HEK293 (cell line): ENCODE data around the gene EN1.

ENCODE experiments used
- CTCF ChIA-PET: fragments of 350-600 bp; formaldehyde crosslinking; extraction: SDS; loops from one replicate; lab custom pipeline; 2021; ENCODE audit warnings: antibody characterized with exemption; lab: Yijun Ruan, JAX
- POLR2A ChIA-PET: fragments of 300-600 bp; formaldehyde crosslinking; extraction: SDS; loops from one replicate; lab custom pipeline; 2020; ENCODE audit warnings: antibody characterized with exemption, inconsistent platforms; lab: Yijun Ruan, JAX
- H3K27ac ChIP-seq: fragments of 200-500 bp; sonication (Bioruptor generic); 2 replicates; pipeline ENCODE4 v1.5.1; 2014; ENCODE audit warnings: low read depth, low read length, control low read depth, inconsistent platforms; ENCODE audit errors: extremely low read depth
- H3K36me3 ChIP-seq, 2 experiments: fragments of 200-500 bp in 1 of 2; sonication (Bioruptor generic) in 1 of 2; 1 replicate in 1 of 2; 2 replicates in 1 of 2; pipeline ENCODE4 v1.5.1; 2014 to 2017; ENCODE audit warnings: inconsistent platforms in 2 of 2, low read length in 2 of 2; ENCODE audit not compliant: control insufficient read depth in 2 of 2, insufficient read depth in 1 of 2
- H3K4me1 ChIP-seq: fragments of 200-500 bp; sonication (Bioruptor generic); 2 replicates; pipeline ENCODE4 v1.5.1; 2014; ENCODE audit warnings: mild to moderate bottlenecking, low read length, inconsistent platforms; ENCODE audit not compliant: control insufficient read depth, insufficient read depth
- H3K4me3 ChIP-seq: 2 replicates; pipeline ENCODE4 v1.5.1; 2011; ENCODE audit warnings: low read depth, mild to moderate bottlenecking, control low read depth, low read length, moderate library complexity
- H3K9me3 ChIP-seq: fragments of 200-500 bp; sonication (Bioruptor generic); 2 replicates; pipeline ENCODE4 v1.5.1; 2014; ENCODE audit warnings: low read depth, low read length, inconsistent platforms; ENCODE audit not compliant: control insufficient read depth, insufficient read depth
- BCL11A ChIP-seq: fragments of 450-650 bp; formaldehyde crosslinking; IDR thresholded peaks from 2 replicates; pipeline ENCODE4 v1.5.1; 2016; ENCODE audit warnings: low read depth, missing biosample characterization, missing genetic modification characterization
- BCL6B ChIP-seq: fragments of 450-650 bp; formaldehyde crosslinking; IDR thresholded peaks from 2 replicates; pipeline ENCODE4 v1.5.1; 2017; ENCODE audit warnings: missing biosample characterization, missing genetic modification characterization
- GLIS2 ChIP-seq: fragments of 450-650 bp; formaldehyde crosslinking; IDR thresholded peaks from 2 replicates; pipeline ENCODE4 v1.5.1; 2016; ENCODE audit warnings: missing biosample characterization, missing genetic modification characterization
- IKZF3 ChIP-seq: fragments of 450-650 bp; IDR thresholded peaks from 2 replicates; pipeline ENCODE4 v1.5.0; 2018; ENCODE audit warnings: missing biosample characterization, mild to moderate bottlenecking, missing genetic modification characterization, moderate library complexity
- INSM2 ChIP-seq: fragments of 450-650 bp; formaldehyde crosslinking; IDR thresholded peaks from 2 replicates; pipeline ENCODE4 v1.5.1; 2016; ENCODE audit warnings: missing biosample characterization, missing genetic modification characterization
- KLF17 ChIP-seq: fragments of 450-650 bp; formaldehyde crosslinking; IDR thresholded peaks from 2 replicates; pipeline ENCODE4 v1.5.1; 2016; ENCODE audit warnings: missing biosample characterization, missing genetic modification characterization
- OVOL3 ChIP-seq: fragments of 450-650 bp; formaldehyde crosslinking; IDR thresholded peaks from 2 replicates; pipeline ENCODE4 v1.5.1; 2016; ENCODE audit warnings: missing biosample characterization, missing genetic modification characterization
- PATZ1 ChIP-seq: fragments of 450-650 bp; formaldehyde crosslinking; IDR thresholded peaks from 2 replicates; pipeline ENCODE4 v1.5.1; 2016; ENCODE audit warnings: missing biosample characterization, missing genetic modification characterization
- ZBTB6 ChIP-seq: fragments of 450-650 bp; formaldehyde crosslinking; IDR thresholded peaks from 2 replicates; pipeline ENCODE4 v1.5.1; 2017; ENCODE audit warnings: missing biosample characterization, missing genetic modification characterization
- ZFP69B ChIP-seq: fragments of 450-650 bp; formaldehyde crosslinking; IDR thresholded peaks from 2 replicates; pipeline ENCODE4 v1.5.1; 2016; ENCODE audit warnings: missing biosample characterization, missing genetic modification characterization
- ZNF148 ChIP-seq: fragments of 450-650 bp; formaldehyde crosslinking; IDR thresholded peaks from 2 replicates; pipeline ENCODE4 v1.5.0; 2017; ENCODE audit warnings: missing biosample characterization, missing genetic modification characterization, borderline replicate concordance
- ZNF280C ChIP-seq: fragments of 450-650 bp; formaldehyde crosslinking; IDR thresholded peaks from 2 replicates; pipeline ENCODE4 v1.5.1; 2016; ENCODE audit warnings: missing biosample characterization, missing genetic modification characterization
- ZNF324 ChIP-seq: fragments of 450-650 bp; formaldehyde crosslinking; IDR thresholded peaks from 2 replicates; pipeline ENCODE4 v1.5.1; 2016; ENCODE audit warnings: missing biosample characterization, missing genetic modification characterization
- ZNF341 ChIP-seq: fragments of 450-650 bp; formaldehyde crosslinking; IDR thresholded peaks from 2 replicates; pipeline ENCODE4; 2016; ENCODE audit warnings: low read depth, missing biosample characterization, missing genetic modification characterization
- ZNF580 ChIP-seq: fragments of 450-650 bp; formaldehyde crosslinking; IDR thresholded peaks from 2 replicates; pipeline ENCODE4 v1.5.1; 2016; ENCODE audit warnings: missing biosample characterization, missing genetic modification characterization
- ZNF623 ChIP-seq: fragments of 450-650 bp; formaldehyde crosslinking; IDR thresholded peaks from 2 replicates; pipeline ENCODE4 v1.5.1; 2016; ENCODE audit warnings: missing biosample characterization, missing genetic modification characterization
- ZNF785 ChIP-seq: fragments of 450-650 bp; formaldehyde crosslinking; IDR thresholded peaks from 2 replicates; pipeline ENCODE4 v1.5.1; 2016; ENCODE audit warnings: missing biosample characterization, missing genetic modification characterization
- ZNF792 ChIP-seq: fragments of 450-650 bp; formaldehyde crosslinking; IDR thresholded peaks from 2 replicates; pipeline ENCODE4 v1.5.1; 2016; ENCODE audit warnings: missing biosample characterization, missing genetic modification characterization
- ZSCAN30 ChIP-seq: fragments of 450-650 bp; IDR thresholded peaks from 2 replicates; pipeline ENCODE4 v1.5.1; 2018; ENCODE audit warnings: missing biosample characterization, mild to moderate bottlenecking, missing genetic modification characterization, moderate library complexity

EN1 gene

GRCh38 chr2:118812552-118812951 is 34.9 kb downstream of the EN1 start:
- CTCF ChIA-PET = no interaction called here
- no peaks in the 10 kb centered on the region for H3K4me1 ChIP-seq
- H3K27ac ChIP-seq = no peak overlapping the region
- POLR2A ChIA-PET = no interaction called here
- H3K4me3 ChIP-seq = no peak overlapping the region
- H3K36me3 ChIP-seq = no peaks in the 10 kb centered on the region
- no peaks in the 10 kb centered on the region for H3K9me3 ChIP-seq
- no peak for TF ChIP-seq ZNF148 (tag by site-specific recombination)
- TF ChIP-seq IKZF3 = no peak
- no peak for TF ChIP-seq INSM2 (tag by site-specific recombination)
- TF ChIP-seq ZNF785 (tag by site-specific recombination) = no peak
- no peak for TF ChIP-seq ZNF324 (tag by site-specific recombination)
- no peak for TF ChIP-seq PATZ1 (tag by site-specific recombination)
- TF ChIP-seq ZNF341 (tag by site-specific recombination) = no peak
- TF ChIP-seq ZNF792 = no peak
- no peak for TF ChIP-seq ZSCAN30 (tag by site-specific recombination)
- no peak for TF ChIP-seq KLF17 (tag by site-specific recombination)
- TF ChIP-seq ZBTB6 (tag by site-specific recombination) = no peak
- no peak for TF ChIP-seq GLIS2
- TF ChIP-seq ZNF623 (tag by site-specific recombination) = no peak
- no peak for TF ChIP-seq ZFP69B (tag by site-specific recombination)
- no peak for TF ChIP-seq ZNF580 (tag by site-specific recombination)
- no peak for TF ChIP-seq ZNF280C (tag by site-specific recombination)
- TF ChIP-seq BCL11A (tag by site-specific recombination) = no peak
- no peak for TF ChIP-seq BCL6B (tag by site-specific recombination)
- TF ChIP-seq OVOL3 (tag by site-specific recombination) = no peak
